H1 (cell line): ENCODE data around the gene MTX3. TPM values are rescaled to one million over a fixed set of nuclear protein-coding genes. Genes with fewer than 3 reads are reported as not detected.

Source experiments
- CTCF ChIA-PET: fragments of 300-600 bp; sonication (Branson Sonifier 250); formaldehyde crosslinking; loops from one replicate; lab custom pipeline; 2021; ENCODE audit not compliant: partially characterized antibody; lab: Charles Lee
- POLR2A ChIA-PET: fragments of 300-600 bp; sonication (Branson Sonifier 250); formaldehyde crosslinking; loops from one replicate; lab custom pipeline; 2021; ENCODE audit warnings: inconsistent platforms; ENCODE audit not compliant: partially characterized antibody; lab: Charles Lee
- DNase-seq, 2 experiments: peaks; one replicate each; pipeline versions ENCODE4 v3.0.0 to v3.0.0-alpha.2; 2010 to 2022; ENCODE audit warnings: low spot score in 2 of 2, low read depth in 1 of 2, mixed read lengths in 1 of 2
- FAIRE-seq: peaks from 2 replicates; lab custom pipeline; 2011; peaks lifted over from hg19 to GRCh38; lab: Jason Lieb, UNC
- H2AFZ ChIP-seq: 2 replicates; pipeline ENCODE4 v1.8.1; 2012; ENCODE audit warnings: low read length, inconsistent platforms
- H2AK5ac ChIP-seq: 2 replicates; pipeline ENCODE4 v1.6.1; 2013; ENCODE audit warnings: low read depth, low read length
- H2BK120ac ChIP-seq: replicated peaks from 2 replicates; pipeline ENCODE3; 2013; ENCODE audit warnings: low read depth, low read length, inconsistent platforms
- H2BK12ac ChIP-seq: 2 replicates; pipeline ENCODE4 v1.6.1; 2013; ENCODE audit warnings: low read depth, low read length
- H2BK15ac ChIP-seq: 2 replicates; pipeline ENCODE4 v1.6.1; 2013; ENCODE audit warnings: low read length
- H2BK20ac ChIP-seq: 2 replicates; pipeline ENCODE4 v1.6.1; 2013; ENCODE audit warnings: low read length
- H2BK5ac ChIP-seq: 2 replicates; pipeline ENCODE4 v1.6.1; 2013; ENCODE audit warnings: low read depth, low read length
- H3K14ac ChIP-seq: 2 replicates; pipeline ENCODE4 v1.6.1; 2013; ENCODE audit warnings: inconsistent platforms; ENCODE audit not compliant: insufficient read length
- H3K18ac ChIP-seq: 2 replicates; pipeline ENCODE4 v1.6.1; 2013; ENCODE audit warnings: low read length; ENCODE audit errors: extremely low read depth
- H3K23ac ChIP-seq: 2 replicates; pipeline ENCODE4 v1.6.1; 2013; ENCODE audit warnings: inconsistent platforms; ENCODE audit not compliant: insufficient read length
- H3K23me2 ChIP-seq: 2 replicates; pipeline ENCODE4 v1.6.1; 2013; ENCODE audit warnings: low read depth, low read length
- H3K27ac ChIP-seq: 2 replicates; pipeline ENCODE4 v1.6.1; 2011; ENCODE audit warnings: low read depth, low read length, inconsistent platforms
- H3K27me3 ChIP-seq, 4 experiments: replicated peaks in 1 of 4; 1 replicate in 1 of 4; 2 replicates in 3 of 4; pipeline versions ENCODE4 v1.6.1 to v1.8.1; 2011 to 2013; ENCODE audit warnings: low read length in 3 of 4, mild to moderate bottlenecking in 3 of 4, inconsistent platforms in 2 of 4, mixed read lengths in 2 of 4, moderate library complexity in 1 of 4; ENCODE audit not compliant: control insufficient read depth in 3 of 4, insufficient read depth in 3 of 4; ENCODE audit errors: extremely low read depth in 1 of 4
- H3K36me3 ChIP-seq, 4 experiments: 2 replicates each; pipeline versions ENCODE4 v1.6.1 to v1.8.1; 2011 to 2013; ENCODE audit warnings: mild to moderate bottlenecking in 4 of 4, low read length in 3 of 4, moderate library complexity in 2 of 4, control low read depth in 1 of 4, inconsistent platforms in 1 of 4; ENCODE audit not compliant: insufficient read depth in 4 of 4, control insufficient read depth in 2 of 4
- H3K4ac ChIP-seq: replicated peaks from 2 replicates; pipeline ENCODE3; 2013; ENCODE audit warnings: low read length, low read depth, mixed read lengths, inconsistent platforms; ENCODE audit not compliant: insufficient read length
- H3K4me1 ChIP-seq, 4 experiments: replicated peaks in 1 of 4; 1 replicate in 1 of 4; 2 replicates in 3 of 4; pipeline versions ENCODE4 v1.6.1 to v1.8.1; 2011 to 2013; ENCODE audit warnings: low read length in 3 of 4, inconsistent platforms in 2 of 4, mixed read lengths in 1 of 4; ENCODE audit not compliant: insufficient read depth in 4 of 4, control insufficient read depth in 3 of 4
- H3K4me2 ChIP-seq, 2 experiments: 2 replicates each; pipeline versions ENCODE4 v1.6.1 to v1.8.1; 2011 to 2013; ENCODE audit warnings: low read depth in 2 of 2, low read length in 2 of 2, control low read depth in 1 of 2, inconsistent platforms in 1 of 2, mild to moderate bottlenecking in 1 of 2; ENCODE audit not compliant: insufficient read depth in 1 of 2
- H3K4me3 ChIP-seq, 4 experiments: fragments of 200-600, 300-600 bp in 1 of 4; sonication (generic), shearing (Covaris generic), sonication (Bioruptor Twin) in 1 of 4; 2 replicates each; pipeline versions ENCODE4 v1.5.1 to v1.8.1; 2011 to 2016; ENCODE audit warnings: low read length in 4 of 4, low read depth in 3 of 4, control low read depth in 2 of 4, inconsistent platforms in 2 of 4, mild to moderate bottlenecking in 2 of 4, mixed read lengths in 1 of 4, moderate library complexity in 1 of 4; ENCODE audit not compliant: insufficient read depth in 2 of 4; ENCODE audit errors: extremely low read depth in 1 of 4
- H3K56ac ChIP-seq: replicated peaks from 2 replicates; pipeline ENCODE3; 2013; ENCODE audit warnings: low read depth, mild to moderate bottlenecking, mixed read lengths, low read length, inconsistent platforms; ENCODE audit not compliant: insufficient read length
- H3K79me1 ChIP-seq: 2 replicates; pipeline ENCODE4 v1.6.1; 2013; ENCODE audit warnings: low read depth, low read length, control low read depth
- H3K79me2 ChIP-seq, 2 experiments: 2 replicates each; pipeline versions ENCODE4 v1.6.1 to v1.8.1; 2012 to 2013; ENCODE audit warnings: low read length in 2 of 2, mild to moderate bottlenecking in 2 of 2, inconsistent platforms in 1 of 2; ENCODE audit not compliant: insufficient read depth in 2 of 2, control insufficient read depth in 1 of 2
- H3K9ac ChIP-seq, 4 experiments: replicated peaks in 1 of 4; 1 replicate in 1 of 4; 2 replicates in 3 of 4; pipeline versions ENCODE4 v1.6.1 to v1.8.1; 2011 to 2013; ENCODE audit warnings: low read depth in 3 of 4, low read length in 3 of 4, control low read depth in 2 of 4, mild to moderate bottlenecking in 2 of 4, moderate library complexity in 2 of 4, inconsistent platforms in 1 of 4; ENCODE audit errors: extremely low read depth in 1 of 4
- H3K9me3 ChIP-seq, 2 experiments: 2 replicates each; pipeline versions ENCODE4 v1.6.1 to v1.8.1; 2012 to 2013; ENCODE audit warnings: mild to moderate bottlenecking in 2 of 2, moderate library complexity in 2 of 2, control low read depth in 1 of 2, inconsistent platforms in 1 of 2, low read depth in 1 of 2, low read length in 1 of 2, mixed read lengths in 1 of 2; ENCODE audit not compliant: insufficient read depth in 2 of 2
- H4K20me1 ChIP-seq, 2 experiments: replicated peaks in 1 of 2; 2 replicates each; pipeline versions ENCODE3 to v1.8.1; 2011 to 2013; ENCODE audit warnings: inconsistent platforms in 2 of 2, low read length in 2 of 2, mild to moderate bottlenecking in 1 of 2; ENCODE audit not compliant: insufficient read depth in 2 of 2, control insufficient read depth in 1 of 2
- H4K5ac ChIP-seq: 2 replicates; pipeline ENCODE4 v1.6.1; 2013; ENCODE audit warnings: low read length, low read depth, mixed read lengths, inconsistent platforms; ENCODE audit not compliant: insufficient read length
- H4K8ac ChIP-seq: 2 replicates; pipeline ENCODE4 v1.8.0; 2013; ENCODE audit warnings: mild to moderate bottlenecking, moderate library complexity, low read length, inconsistent platforms; ENCODE audit not compliant: insufficient read depth; ENCODE audit errors: extremely low read depth
- H4K91ac ChIP-seq: replicated peaks from 2 replicates; pipeline ENCODE3; 2013; ENCODE audit warnings: low read length, mixed read lengths, inconsistent platforms; ENCODE audit not compliant: insufficient read length
- BRCA1 ChIP-seq: IDR thresholded peaks from 2 replicates; pipeline ENCODE4 v1.6.1; 2012; ENCODE audit warnings: low read depth, low read length, improper control_type of control experiment
- CHD1 ChIP-seq: IDR thresholded peaks from 2 replicates; pipeline ENCODE4 v1.6.1; 2012; ENCODE audit warnings: low read depth, low read length, improper control_type of control experiment
- KDM4A ChIP-seq: IDR thresholded peaks from one replicate; pipeline ENCODE4 v1.7.1; 2012; ENCODE audit warnings: low read depth, mild to moderate bottlenecking, moderate library complexity, low read length, inconsistent platforms; ENCODE audit not compliant: severe bottlenecking
- RAD21 ChIP-seq, 2 experiments: IDR thresholded peaks in 1 of 2; conservative IDR thresholded peaks in 1 of 2; 2 replicates each; pipeline ENCODE4 v1.6.1; 2011; ENCODE audit warnings: low read depth in 2 of 2, low read length in 2 of 2, improper control_type of control experiment in 1 of 2, inconsistent platforms in 1 of 2, mild to moderate bottlenecking in 1 of 2, moderate library complexity in 1 of 2
- RBBP5 ChIP-seq: IDR thresholded peaks from 2 replicates; pipeline ENCODE4 v1.7.1; 2012; ENCODE audit warnings: low read depth, mild to moderate bottlenecking, inconsistent platforms, low read length, moderate library complexity, borderline replicate concordance
- SAP30 ChIP-seq: fragments of 300-600 bp; sonication (generic); IDR thresholded peaks from 2 replicates; pipeline ENCODE4 v1.7.1; 2012; ENCODE audit warnings: low read length, moderate library complexity, mild to moderate bottlenecking, inconsistent platforms; ENCODE audit not compliant: insufficient read depth, insufficient replicate concordance
- SP1 ChIP-seq: IDR thresholded peaks from 2 replicates; pipeline ENCODE4 v1.6.1; 2011; ENCODE audit warnings: low read depth, low read length
- polyA plus RNA-seq, 7 experiments: library from polyadenylated mRNA; depleted of rRNA in 3 of 7; stranded (reverse) in 5 of 7; unstranded in 2 of 7; fragments of >200 nt in 5 of 7; fragments of 200-250 nt in 2 of 7; gene quantifications; 1 replicate in 5 of 7; 2 replicates in 1 of 7; 4 replicates in 1 of 7; pipeline versions ENCODE4 v1.2.1 to v1.2.3, GENCODE V29; 2011 to 2013; ENCODE audit warnings: missing spikeins in 2 of 7, mixed read lengths in 2 of 7
- total RNA-seq: library from RNA; stranded (reverse); fragmentation: NEBNext Ultra II Directional; extraction: Animal tissue kit (Norgen Biotek cat#: 25700); gene quantifications from 2 replicates; pipeline ENCODE4 v1.2.1, GENCODE V29; 2021

The MTX3 gene
- total and polyA plus RNA-seq, 2 of the 8 experiments (the other 6 are each of a cell fraction or from before 2014, with no cell fraction given): 9.4 to 28.8 TPM

DNA sequence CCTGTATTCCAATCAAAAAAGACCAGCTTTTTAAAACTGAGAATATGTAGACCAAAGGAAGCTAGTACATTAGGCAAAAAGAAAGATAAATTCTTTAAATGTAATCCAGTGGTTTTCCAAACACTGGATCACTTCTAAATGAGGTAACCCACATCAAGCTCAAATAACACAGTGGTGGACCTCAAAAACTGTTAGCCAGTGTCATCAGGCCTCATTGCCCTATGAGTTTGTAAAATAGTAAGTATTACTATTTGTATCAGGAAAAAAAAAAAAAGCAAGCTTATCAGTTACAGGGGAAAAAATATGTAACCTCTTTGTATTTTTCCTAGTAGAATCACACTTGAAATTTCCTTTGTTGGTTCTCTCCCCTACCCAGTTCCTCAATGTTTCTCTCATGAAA lies 6.7 kb downstream of the MTX3 start:
- CTCF ChIA-PET: interaction anchor here (0.7 to 0.9 kb wide), 2 partner anchors 60 to 359 kb away, joined by 3 read pairs; no protein-coding TSS in a partner anchor
- Histone ChIP-seq H2BK20ac (no peak overlapping the region), H3K23me2 (no peaks in the 10 kb centered on the region), H2BK5ac (no peak overlapping the region), H3K4me2 (no peak overlapping the region), H2AFZ (no peak overlapping the region), H3K14ac (no peak overlapping the region), H2BK12ac (no peak overlapping the region)
- TF ChIP-seq BRCA1 (no peak), KDM4A (no peak), SP1 (no peak), CHD1 (no peak), RBBP5 (no peak), SAP30 (no peak), RAD21 (IDR thresholded peaks at IDR 0.05 in 1 of 2, conservative IDR thresholded peaks at IDR 0.05 in 1 of 2; ENCODE audit: low read depth in 2 of 2, low read length in 2 of 2) (no peak)
- TF ChIP-seq, all 59 proteins: peak for 0
- Histone ChIP-seq H3K9ac (no peak overlapping the region), H3K4ac (no peak overlapping the region), H3K23ac (no peak overlapping the region), H3K4me1 (no peaks in the 10 kb centered on the region), H2AK5ac (no peak overlapping the region), H3K18ac (no peak overlapping the region), H4K91ac (no peak overlapping the region), H4K8ac (no peak overlapping the region), H3K79me2 (peaks cover 0 to 3% of the 10 kb centered on the region in 2 experiments; a peak in 2 of 4 replicates), H3K27ac (no peak overlapping the region), H4K5ac (no peak overlapping the region), H3K9me3 (no peaks in the 10 kb centered on the region), H4K20me1 (no peaks in the 10 kb centered on the region), H3K56ac (no peak overlapping the region), H3K36me3 (peaks cover 10 to 88% (median 48%) of the 10 kb centered on the region in 4 experiments), H3K4me3 (no peak overlapping the region), H2BK120ac (no peak overlapping the region), H3K27me3 (no peaks in the 10 kb centered on the region), H2BK15ac (no peak overlapping the region), H3K79me1 (no peaks in the 10 kb centered on the region; the same call in 1 of the 2 replicates)
- no peak for DNase-seq
- POLR2A ChIA-PET: interaction anchor here (0.8 to 2.9 kb wide), 4 partner anchors 9 to 52 kb away, joined by 3 to 12 read pairs (median 4); no protein-coding TSS in a partner anchor
- no peak for FAIRE-seq
